ENCODE data around the gene AP3B1.

AP3B1 gene

GRCh38 chr5:78326930-78327329, 32.4 kb upstream of the AP3B1 start:
- Histone ChIP-seq H3K27me3 (ENCODE audit: control insufficient read depth in 1 of 2, insufficient read depth in 2 of 2, low read length in 2 of 2) (no peaks in the 10 kb centered on the region), H3K9me3 (ENCODE audit: control insufficient read depth in 1 of 2, low read length in 2 of 2) (no peaks in the 10 kb centered on the region), H3K27ac (ENCODE audit: low read depth, low read length) (no peak overlapping the region), H3K4me1 (ENCODE audit: control insufficient read depth in 1 of 2, insufficient read depth in 2 of 2, low read length in 2 of 2) (peaks cover 6 to 7% of the 10 kb centered on the region in 2 donors), H3K36me3 (ENCODE audit: control insufficient read depth in 1 of 2, insufficient read depth in 2 of 2, low read length in 2 of 2) (no peaks in the 10 kb centered on the region), H3K4me3 (ENCODE audit: low read depth in 1 of 2, low read length in 2 of 2) (no peak overlapping the region), H3K9ac (ENCODE audit: low read depth in 1 of 2, low read length in 2 of 2) (no peak overlapping the region)

- H3K9me3 ChIP-seq (ENCODE audit: control insufficient read depth in 1 of 2, low read length in 2 of 2) = no peaks in the 10 kb centered on the region
- H3K9ac ChIP-seq (ENCODE audit: low read depth in 1 of 2, low read length in 2 of 2) = no peak overlapping the region
- H3K4me3 ChIP-seq (ENCODE audit: low read depth in 1 of 2, low read length in 2 of 2) = no peak overlapping the region
- no peaks in the 10 kb centered on the region for H3K4me1 ChIP-seq (ENCODE audit: control insufficient read depth in 1 of 2, insufficient read depth in 2 of 2, low read length in 2 of 2)
- no peaks in the 10 kb centered on the region for H3K36me3 ChIP-seq (ENCODE audit: control insufficient read depth in 1 of 2, insufficient read depth in 2 of 2, low read length in 2 of 2)
- no peak overlapping the region for H3K27ac ChIP-seq (ENCODE audit: low read depth, low read length)
- no peaks in the 10 kb centered on the region for H3K27me3 ChIP-seq (ENCODE audit: control insufficient read depth in 1 of 2, insufficient read depth in 2 of 2, low read length in 2 of 2)
Observed at GRCh38 chr5:78323241-78323640, 28.7 kb upstream of the AP3B1 start.

- Histone ChIP-seq H3K27ac (ENCODE audit: low read depth, low read length) (no peak overlapping the region), H3K4me1 (ENCODE audit: control insufficient read depth in 1 of 2, insufficient read depth in 2 of 2, low read length in 2 of 2) (no peaks in the 10 kb centered on the region), H3K4me3 (ENCODE audit: low read depth in 1 of 2, low read length in 2 of 2) (no peak overlapping the region), H3K27me3 (ENCODE audit: control insufficient read depth in 1 of 2, insufficient read depth in 2 of 2, low read length in 2 of 2) (no peaks in the 10 kb centered on the region), H3K36me3 (ENCODE audit: control insufficient read depth in 1 of 2, insufficient read depth in 2 of 2, low read length in 2 of 2) (no peaks in the 10 kb centered on the region), H3K9ac (ENCODE audit: low read depth in 1 of 2, low read length in 2 of 2) (no peak overlapping the region), H3K9me3 (ENCODE audit: control insufficient read depth in 1 of 2, low read length in 2 of 2) (no peaks in the 10 kb centered on the region)
Observed at GRCh38 chr5:78320401-78320800, 25.9 kb upstream of the AP3B1 start.

- no peak overlapping the region for H3K4me3 ChIP-seq (ENCODE audit: low read depth in 1 of 2, low read length in 2 of 2)
- H3K9me3 ChIP-seq (ENCODE audit: control insufficient read depth in 1 of 2, low read length in 2 of 2) = no peaks in the 10 kb centered on the region
- H3K9ac ChIP-seq (ENCODE audit: low read depth in 1 of 2, low read length in 2 of 2) = no peak overlapping the region
Observed at GRCh38 chr5:78318337-78318736, 23.8 kb upstream of the AP3B1 start.

GRCh38 chr5:78317515-78317914, 23.0 kb upstream of the AP3B1 start:
- Histone ChIP-seq H3K9me3 (ENCODE audit: control insufficient read depth in 1 of 2, low read length in 2 of 2) (no peaks in the 10 kb centered on the region), H3K4me1 (ENCODE audit: control insufficient read depth in 1 of 2, insufficient read depth in 2 of 2, low read length in 2 of 2) (no peaks in the 10 kb centered on the region)

More at GRCh38 chr5:78318337-78318736, 23.8 kb upstream of the AP3B1 start:
- H3K4me1 ChIP-seq (ENCODE audit: control insufficient read depth in 1 of 2, insufficient read depth in 2 of 2, low read length in 2 of 2) = no peaks in the 10 kb centered on the region
- no peaks in the 10 kb centered on the region for H3K36me3 ChIP-seq (ENCODE audit: control insufficient read depth in 1 of 2, insufficient read depth in 2 of 2, low read length in 2 of 2)
- no peaks in the 10 kb centered on the region for H3K27me3 ChIP-seq (ENCODE audit: control insufficient read depth in 1 of 2, insufficient read depth in 2 of 2, low read length in 2 of 2)
- H3K27ac ChIP-seq (ENCODE audit: low read depth, low read length) = no peak overlapping the region

GRCh38 chr5:78308703-78309102, 14.2 kb upstream of the AP3B1 start:
- Histone ChIP-seq H3K27ac (ENCODE audit: low read depth, low read length) (no peak overlapping the region), H3K4me3 (ENCODE audit: low read depth in 1 of 2, low read length in 2 of 2) (no peak overlapping the region), H3K36me3 (ENCODE audit: control insufficient read depth in 1 of 2, insufficient read depth in 2 of 2, low read length in 2 of 2) (no peaks in the 10 kb centered on the region), H3K4me1 (ENCODE audit: control insufficient read depth in 1 of 2, insufficient read depth in 2 of 2, low read length in 2 of 2) (no peaks in the 10 kb centered on the region), H3K9ac (ENCODE audit: low read depth in 1 of 2, low read length in 2 of 2) (no peak overlapping the region), H3K27me3 (ENCODE audit: control insufficient read depth in 1 of 2, insufficient read depth in 2 of 2, low read length in 2 of 2) (peaks cover 0 to 2% of the 10 kb centered on the region in 2 donors), H3K9me3 (ENCODE audit: control insufficient read depth in 1 of 2, low read length in 2 of 2) (no peaks in the 10 kb centered on the region)

More at GRCh38 chr5:78317515-78317914, 23.0 kb upstream of the AP3B1 start:
- Histone ChIP-seq H3K27ac (ENCODE audit: low read depth, low read length) (no peak overlapping the region), H3K27me3 (ENCODE audit: control insufficient read depth in 1 of 2, insufficient read depth in 2 of 2, low read length in 2 of 2) (no peaks in the 10 kb centered on the region), H3K4me3 (ENCODE audit: low read depth in 1 of 2, low read length in 2 of 2) (no peak overlapping the region), H3K9ac (ENCODE audit: low read depth in 1 of 2, low read length in 2 of 2) (no peak overlapping the region), H3K36me3 (ENCODE audit: control insufficient read depth in 1 of 2, insufficient read depth in 2 of 2, low read length in 2 of 2) (no peaks in the 10 kb centered on the region)

- H3K27ac ChIP-seq (ENCODE audit: low read depth, low read length) = no peak overlapping the region
- peaks cover 0 to 2% of the 10 kb centered on the region in 2 donors for H3K27me3 ChIP-seq (ENCODE audit: control insufficient read depth in 1 of 2, insufficient read depth in 2 of 2, low read length in 2 of 2)
- no peaks in the 10 kb centered on the region for H3K36me3 ChIP-seq (ENCODE audit: control insufficient read depth in 1 of 2, insufficient read depth in 2 of 2, low read length in 2 of 2)
- H3K4me1 ChIP-seq (ENCODE audit: control insufficient read depth in 1 of 2, insufficient read depth in 2 of 2, low read length in 2 of 2) = peaks cover 0 to 4% of the 10 kb centered on the region in 2 donors
- H3K9ac ChIP-seq (ENCODE audit: low read depth in 1 of 2, low read length in 2 of 2) = no peak overlapping the region
- H3K9me3 ChIP-seq (ENCODE audit: control insufficient read depth in 1 of 2, low read length in 2 of 2) = no peaks in the 10 kb centered on the region
- no peak overlapping the region for H3K4me3 ChIP-seq (ENCODE audit: low read depth in 1 of 2, low read length in 2 of 2)
Observed at GRCh38 chr5:78300464-78301045, 6.1 kb upstream of the AP3B1 start.

GRCh38 chr5:78295035-78295961, 800 bp upstream of the AP3B1 start:
- Histone ChIP-seq H3K9ac (ENCODE audit: low read depth in 1 of 2, low read length in 2 of 2) (peak overlapping the region; percentile 34 to 78), H3K27me3 (ENCODE audit: control insufficient read depth in 1 of 2, insufficient read depth in 2 of 2, low read length in 2 of 2) (no peaks in the 10 kb centered on the region), H3K27ac (ENCODE audit: low read depth, low read length) (no peak overlapping the region), H3K36me3 (ENCODE audit: control insufficient read depth in 1 of 2, insufficient read depth in 2 of 2, low read length in 2 of 2) (no peaks in the 10 kb centered on the region), H3K4me1 (ENCODE audit: control insufficient read depth in 1 of 2, insufficient read depth in 2 of 2, low read length in 2 of 2) (peaks cover 7 to 11% of the 10 kb centered on the region in 2 donors), H3K9me3 (ENCODE audit: control insufficient read depth in 1 of 2, low read length in 2 of 2) (no peaks in the 10 kb centered on the region), H3K4me3 (ENCODE audit: low read depth in 1 of 2, low read length in 2 of 2) (peak overlapping the region; percentile 93 to 100)

- peak overlapping the region; percentile 86 for H3K27ac ChIP-seq (ENCODE audit: low read depth, low read length)
- no peaks in the 10 kb centered on the region for H3K9me3 ChIP-seq (ENCODE audit: control insufficient read depth in 1 of 2, low read length in 2 of 2)
- no peaks in the 10 kb centered on the region for H3K36me3 ChIP-seq (ENCODE audit: control insufficient read depth in 1 of 2, insufficient read depth in 2 of 2, low read length in 2 of 2)
- no peaks in the 10 kb centered on the region for H3K27me3 ChIP-seq (ENCODE audit: control insufficient read depth in 1 of 2, insufficient read depth in 2 of 2, low read length in 2 of 2)
- H3K4me1 ChIP-seq (ENCODE audit: control insufficient read depth in 1 of 2, insufficient read depth in 2 of 2, low read length in 2 of 2) = peaks cover 7 to 11% of the 10 kb centered on the region in 2 donors
- peak overlapping the region; percentile 92 to 99 for H3K9ac ChIP-seq (ENCODE audit: low read depth in 1 of 2, low read length in 2 of 2)
- peak overlapping the region; percentile 93 to 100 for H3K4me3 ChIP-seq (ENCODE audit: low read depth in 1 of 2, low read length in 2 of 2)
Observed at GRCh38 chr5:78293851-78294247, 649 bp downstream of the AP3B1 start.

GRCh38 chr5:78291687-78292086, 2.8 kb downstream of the AP3B1 start:
- no peaks in the 10 kb centered on the region for H3K36me3 ChIP-seq (ENCODE audit: control insufficient read depth in 1 of 2, insufficient read depth in 2 of 2, low read length in 2 of 2)
- H3K9me3 ChIP-seq (ENCODE audit: control insufficient read depth in 1 of 2, low read length in 2 of 2) = no peaks in the 10 kb centered on the region
- H3K9ac ChIP-seq (ENCODE audit: low read depth in 1 of 2, low read length in 2 of 2) = no peak overlapping the region
- H3K27ac ChIP-seq (ENCODE audit: low read depth, low read length) = no peak overlapping the region
- H3K27me3 ChIP-seq (ENCODE audit: control insufficient read depth in 1 of 2, insufficient read depth in 2 of 2, low read length in 2 of 2) = no peaks in the 10 kb centered on the region
- H3K4me3 ChIP-seq (ENCODE audit: low read depth in 1 of 2, low read length in 2 of 2) = no peak overlapping the region
- peaks cover 11 to 14% of the 10 kb centered on the region in 2 donors for H3K4me1 ChIP-seq (ENCODE audit: control insufficient read depth in 1 of 2, insufficient read depth in 2 of 2, low read length in 2 of 2)
